Endodermal cell (in vitro differentiated cells): Measurements from ENCODE around the gene PLVAP. TPM values are rescaled to one million over a fixed set of nuclear protein-coding genes. Genes with fewer than 3 reads are reported as not detected.
A peak's percentile ranks its signal among the peaks of the same experiment; 100 is the strongest.

Experiments
- DNase-seq: peaks from one replicate; pipeline ENCODE4 v3.0.0-alpha.2; 2017
- H3K27ac ChIP-seq: 2 replicates; pipeline ENCODE4 v1.5.1; 2013; ENCODE audit warnings: mild to moderate bottlenecking, low read depth, low read length, moderate library complexity
- H3K27me3 ChIP-seq: 2 replicates; pipeline ENCODE4 v1.6.1; 2013; ENCODE audit warnings: mild to moderate bottlenecking, low read length, moderate library complexity; ENCODE audit not compliant: insufficient read depth, control insufficient read depth, poor library complexity, severe bottlenecking
- H3K36me3 ChIP-seq: 2 replicates; pipeline ENCODE4 v1.7.0; 2013; ENCODE audit warnings: mild to moderate bottlenecking, low read length, moderate library complexity; ENCODE audit not compliant: control insufficient read depth, insufficient read depth
- H3K4me1 ChIP-seq: one replicate; pipeline ENCODE4 v1.7.0; 2013; ENCODE audit warnings: low read length; ENCODE audit not compliant: control insufficient read depth, insufficient read depth
- H3K4me3 ChIP-seq: 2 replicates; pipeline ENCODE4 v1.5.1; 2013; ENCODE audit warnings: mild to moderate bottlenecking, low read length, moderate library complexity
- H3K9ac ChIP-seq: 2 replicates; pipeline ENCODE4 v1.6.1; 2013; ENCODE audit warnings: mild to moderate bottlenecking, low read length, moderate library complexity; ENCODE audit not compliant: poor library complexity, severe bottlenecking; ENCODE audit errors: extremely low read depth
- H3K9me3 ChIP-seq: 2 replicates; pipeline ENCODE4 v1.6.1; 2013; ENCODE audit warnings: mild to moderate bottlenecking, low read length, moderate library complexity; ENCODE audit not compliant: control insufficient read depth
- H3K27ac Mint-ChIP-seq: 2 replicates; pipeline ENCODE4 v1.8.0; 2020; ENCODE audit warnings: mixed read lengths
- H3K27me3 Mint-ChIP-seq: 2 replicates; pipeline ENCODE4 v1.8.0; 2021; ENCODE audit warnings: mild to moderate bottlenecking, mixed read lengths; ENCODE audit not compliant: insufficient read depth
- H3K36me3 Mint-ChIP-seq: 2 replicates; pipeline ENCODE4 v1.8.0; 2020; ENCODE audit warnings: low read depth, mixed read lengths
- H3K4me1 Mint-ChIP-seq: 2 replicates; pipeline ENCODE4 v1.8.0; 2020; ENCODE audit warnings: mixed read lengths
- H3K4me3 Mint-ChIP-seq: 2 replicates; pipeline ENCODE4 v1.8.0; 2020; ENCODE audit warnings: mild to moderate bottlenecking, moderate library complexity, mixed read lengths
- H3K9me3 Mint-ChIP-seq: 2 replicates; pipeline ENCODE4 v1.8.0; 2020; ENCODE audit warnings: mild to moderate bottlenecking, mixed read lengths
- WGBS, 2 experiments: methylation state at CpG; one replicate each; pipeline versions ENCODE4 v1.1.5 to v1.1.7; 2013; ENCODE audit warnings: missing lambda C conversion rate in 2 of 2, mixed read lengths in 1 of 2; ENCODE audit not compliant: insufficient coverage in 1 of 2, insufficient read length in 1 of 2; 5-methylcytosine and 5-hydroxymethylcytosine counted together
- total RNA-seq, 2 donors: library from RNA; stranded (reverse); fragmentation: NEBNext Ultra II Directional in 1 of 2; extraction: Animal tissue kit (Norgen Biotek cat#: 25700) in 1 of 2; gene quantifications; 2 replicates in 1 of 2; 3 replicates in 1 of 2; pipeline ENCODE4 v1.2.1, GENCODE V29; 2021
- TF ChIP-seq, protein P1 (sequence below): fragments of 200-600 bp; sonication (generic); conservative IDR thresholded peaks from 2 replicates; pipeline ENCODE4 v1.5.0; 2021; ENCODE audit warnings: antibody characterized with exemption, mild to moderate bottlenecking

PLVAP gene
- total RNA-seq, 2 donors from 2014 or later, result 0.44 TPM; not detected in 1

DNA sequence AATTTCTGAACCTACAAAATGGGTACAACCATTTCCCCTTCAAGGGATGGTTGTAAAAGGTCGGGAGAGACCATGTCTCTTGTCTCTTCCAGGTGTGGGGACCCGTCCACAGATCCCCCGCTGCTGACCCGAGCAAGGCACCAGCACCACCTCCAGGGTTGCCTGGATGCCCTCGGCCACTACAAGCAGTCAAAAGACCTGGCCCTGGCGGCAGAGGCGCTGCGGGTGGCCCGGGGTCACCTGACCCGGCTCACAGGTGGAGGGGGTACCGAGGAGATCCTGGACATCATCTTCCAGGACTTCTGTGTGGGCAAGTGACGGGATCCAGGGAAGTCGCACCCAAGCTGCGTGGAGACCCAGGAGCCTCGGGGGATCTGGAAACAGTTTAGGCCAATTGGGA, 35.8 kb downstream of the PLVAP start:
- Mint-ChIP-seq H3K27me3 (no peaks in the 10 kb centered on the region), H3K4me3 (no peak overlapping the region), H3K9me3 (no peaks in the 10 kb centered on the region), H3K4me1 (no peaks in the 10 kb centered on the region), H3K36me3 (peaks cover 15% of the 10 kb centered on the region), H3K27ac (no peak overlapping the region)
- Histone ChIP-seq H3K4me3 (no peak overlapping the region), H3K9me3 (no peaks in the 10 kb centered on the region), H3K4me1 (peaks cover 7% of the 10 kb centered on the region), H3K36me3 (peaks cover 8% of the 10 kb centered on the region), H3K9ac (no peak overlapping the region), H3K27me3 (no peaks in the 10 kb centered on the region), H3K27ac (no peak overlapping the region)
- DNase-seq, result peak; percentile 40
- 91 to 97% methylated on average over 9 to 15 of the region's 15 CpGs for WGBS, 2 experiments
- TF ChIP-seq, protein P1, sequence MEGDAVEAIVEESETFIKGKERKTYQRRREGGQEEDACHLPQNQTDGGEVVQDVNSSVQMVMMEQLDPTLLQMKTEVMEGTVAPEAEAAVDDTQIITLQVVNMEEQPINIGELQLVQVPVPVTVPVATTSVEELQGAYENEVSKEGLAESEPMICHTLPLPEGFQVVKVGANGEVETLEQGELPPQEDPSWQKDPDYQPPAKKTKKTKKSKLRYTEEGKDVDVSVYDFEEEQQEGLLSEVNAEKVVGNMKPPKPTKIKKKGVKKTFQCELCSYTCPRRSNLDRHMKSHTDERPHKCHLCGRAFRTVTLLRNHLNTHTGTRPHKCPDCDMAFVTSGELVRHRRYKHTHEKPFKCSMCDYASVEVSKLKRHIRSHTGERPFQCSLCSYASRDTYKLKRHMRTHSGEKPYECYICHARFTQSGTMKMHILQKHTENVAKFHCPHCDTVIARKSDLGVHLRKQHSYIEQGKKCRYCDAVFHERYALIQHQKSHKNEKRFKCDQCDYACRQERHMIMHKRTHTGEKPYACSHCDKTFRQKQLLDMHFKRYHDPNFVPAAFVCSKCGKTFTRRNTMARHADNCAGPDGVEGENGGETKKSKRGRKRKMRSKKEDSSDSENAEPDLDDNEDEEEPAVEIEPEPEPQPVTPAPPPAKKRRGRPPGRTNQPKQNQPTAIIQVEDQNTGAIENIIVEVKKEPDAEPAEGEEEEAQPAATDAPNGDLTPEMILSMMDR, result no peak

DNA sequence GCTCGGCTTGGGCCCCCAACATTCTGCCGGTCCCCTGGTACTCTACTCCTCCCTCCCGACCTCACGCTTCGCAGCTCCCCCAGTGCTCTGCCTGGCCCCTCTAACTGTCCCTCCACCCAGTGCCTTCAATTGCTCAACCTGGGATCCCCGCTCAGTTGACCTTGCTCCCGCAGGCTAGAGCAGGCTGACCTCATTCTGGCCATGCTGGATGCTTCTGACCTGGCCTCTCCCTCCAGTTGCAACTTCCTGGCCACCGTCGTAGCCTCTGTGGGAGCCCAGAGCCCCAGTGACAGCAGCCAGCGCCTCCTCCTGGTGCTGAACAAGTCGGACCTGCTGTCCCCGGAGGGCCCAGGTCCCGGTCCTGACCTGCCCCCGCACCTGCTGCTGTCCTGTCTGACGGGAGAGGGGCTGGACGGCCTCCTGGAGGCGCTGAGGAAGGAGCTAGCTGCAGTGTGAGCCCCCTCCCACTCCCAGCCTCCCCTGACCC, 36.2 kb downstream of the PLVAP start:
- H3K4me1 Mint-ChIP-seq, result no peaks in the 10 kb centered on the region
- no peaks in the 10 kb centered on the region for H3K9me3 Mint-ChIP-seq
- Histone ChIP-seq H3K27me3 (no peaks in the 10 kb centered on the region), H3K36me3 (peaks cover 8% of the 10 kb centered on the region), H3K9ac (no peak overlapping the region), H3K4me3 (no peak overlapping the region), H3K27ac (no peak overlapping the region), H3K4me1 (peaks cover 7% of the 10 kb centered on the region), H3K9me3 (no peaks in the 10 kb centered on the region)
- TF ChIP-seq, protein P1, result no peak
- peaks cover 15% of the 10 kb centered on the region for H3K36me3 Mint-ChIP-seq
- no peak overlapping the region for H3K4me3 Mint-ChIP-seq
- WGBS, 2 experiments, result 79 to 86% methylated on average over 10 to 17 of the region's 17 CpGs
- no peak overlapping the region for H3K27ac Mint-ChIP-seq
- H3K27me3 Mint-ChIP-seq, result peaks cover 1% of the 10 kb centered on the region
- DNase-seq, result peak; percentile 83

DNA sequence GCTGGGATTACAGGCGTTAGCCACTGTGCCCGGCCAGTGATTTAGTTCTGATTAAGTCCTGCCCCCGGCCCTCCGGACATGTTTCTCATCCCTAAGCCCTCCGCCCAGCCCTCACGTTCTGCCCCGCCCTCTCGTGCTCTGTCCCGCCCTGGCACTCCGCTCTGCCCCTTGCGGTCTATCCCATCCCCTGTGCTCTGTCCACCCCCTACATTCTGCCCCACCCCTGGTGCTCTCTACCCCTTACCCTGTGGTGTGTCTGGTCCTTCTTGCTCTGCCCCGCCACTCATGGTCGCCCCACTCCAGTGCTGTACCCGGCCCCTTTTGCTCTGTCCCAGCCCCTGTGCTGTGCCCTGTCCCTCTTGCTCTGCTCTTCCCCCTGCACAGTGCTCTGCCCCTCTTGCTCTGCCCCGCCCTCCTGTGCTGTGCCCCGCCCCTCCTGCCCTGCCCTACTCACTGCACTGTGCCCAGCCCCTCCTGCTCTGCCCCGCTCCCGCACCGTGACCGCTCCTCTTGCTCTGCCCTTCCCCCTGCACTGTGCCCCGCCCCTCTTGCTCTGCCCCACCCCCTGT, 36.8 kb downstream of the PLVAP start:
- no peak overlapping the region for H3K4me3 ChIP-seq
- WGBS, 2 experiments, result 67 to 70% methylated on average over 10 to 21 of the region's 21 CpGs
- Mint-ChIP-seq H3K4me3 (no peak overlapping the region), H3K27ac (no peak overlapping the region), H3K4me1 (no peaks in the 10 kb centered on the region), H3K36me3 (peaks cover 15% of the 10 kb centered on the region), H3K27me3 (peaks cover 1% of the 10 kb centered on the region), H3K9me3 (no peaks in the 10 kb centered on the region)
- H3K27me3 ChIP-seq, result no peaks in the 10 kb centered on the region
- DNase-seq, result peak; percentile 91
- peaks cover 8% of the 10 kb centered on the region for H3K36me3 ChIP-seq
- H3K27ac ChIP-seq, result no peak overlapping the region
- peaks cover 7% of the 10 kb centered on the region for H3K4me1 ChIP-seq
- no peak overlapping the region for H3K9ac ChIP-seq
- TF ChIP-seq, protein P1, result no peak
- no peaks in the 10 kb centered on the region for H3K9me3 ChIP-seq
